ENCODE results near the gene ARL11.

Gene ARL11

DNA sequence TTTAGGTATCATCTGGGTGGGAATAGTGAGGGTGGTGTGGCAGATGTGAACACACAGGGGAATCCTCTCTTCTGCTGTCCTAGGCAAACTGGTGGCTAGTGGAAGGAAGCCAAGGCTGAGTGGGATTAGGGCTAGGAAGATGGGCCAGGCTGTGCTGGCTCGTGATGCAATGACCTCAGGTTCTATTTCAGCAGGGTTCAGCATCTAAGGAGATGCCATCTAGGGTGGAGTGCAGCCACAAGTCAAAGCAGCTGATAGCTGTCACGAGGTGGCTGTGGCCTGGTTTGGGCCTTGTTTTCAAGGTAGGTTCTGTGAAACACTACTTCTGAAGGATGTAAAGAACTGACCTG lies 21.6 kb downstream of the ARL11 start:
- DNase-seq, result no peak

DNA sequence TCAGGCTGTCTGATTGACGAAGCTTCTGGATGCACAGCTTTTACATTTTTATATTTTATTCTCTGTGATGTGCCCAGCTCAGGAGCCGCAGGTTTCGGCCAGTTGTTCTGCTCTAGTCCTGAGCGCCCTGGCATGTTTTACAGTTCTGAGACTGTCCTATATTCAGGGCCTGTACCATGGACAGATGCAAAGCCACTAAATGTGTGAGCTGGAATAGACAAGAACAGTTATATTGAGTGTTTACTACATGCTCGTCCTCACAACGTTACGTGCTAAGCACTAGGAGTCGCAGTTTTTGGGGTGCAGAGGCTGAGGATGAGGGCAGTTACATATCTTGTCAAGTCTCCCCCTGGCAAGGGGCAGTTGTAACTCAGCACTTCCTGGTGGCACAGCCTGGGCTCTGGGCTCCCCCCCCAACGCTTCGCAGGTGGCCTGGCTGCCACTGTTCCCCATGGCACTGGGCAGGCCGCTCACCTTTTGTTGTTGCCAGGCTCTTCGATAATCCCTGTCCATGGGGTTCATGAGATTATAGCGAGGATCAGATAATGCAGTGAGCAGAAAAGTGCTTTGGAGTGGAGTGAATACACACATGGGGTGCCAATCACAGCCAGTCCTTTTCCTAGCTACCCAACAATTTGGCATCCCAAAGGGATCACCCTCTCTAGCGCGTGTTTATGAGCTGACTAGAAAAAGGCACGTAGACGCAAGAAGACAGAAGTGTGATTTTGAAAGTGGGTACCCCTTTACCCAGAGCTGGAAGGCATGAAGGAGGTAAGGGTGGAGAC lies 23.5 kb downstream of the ARL11 start:
- no peak for DNase-seq

DNA sequence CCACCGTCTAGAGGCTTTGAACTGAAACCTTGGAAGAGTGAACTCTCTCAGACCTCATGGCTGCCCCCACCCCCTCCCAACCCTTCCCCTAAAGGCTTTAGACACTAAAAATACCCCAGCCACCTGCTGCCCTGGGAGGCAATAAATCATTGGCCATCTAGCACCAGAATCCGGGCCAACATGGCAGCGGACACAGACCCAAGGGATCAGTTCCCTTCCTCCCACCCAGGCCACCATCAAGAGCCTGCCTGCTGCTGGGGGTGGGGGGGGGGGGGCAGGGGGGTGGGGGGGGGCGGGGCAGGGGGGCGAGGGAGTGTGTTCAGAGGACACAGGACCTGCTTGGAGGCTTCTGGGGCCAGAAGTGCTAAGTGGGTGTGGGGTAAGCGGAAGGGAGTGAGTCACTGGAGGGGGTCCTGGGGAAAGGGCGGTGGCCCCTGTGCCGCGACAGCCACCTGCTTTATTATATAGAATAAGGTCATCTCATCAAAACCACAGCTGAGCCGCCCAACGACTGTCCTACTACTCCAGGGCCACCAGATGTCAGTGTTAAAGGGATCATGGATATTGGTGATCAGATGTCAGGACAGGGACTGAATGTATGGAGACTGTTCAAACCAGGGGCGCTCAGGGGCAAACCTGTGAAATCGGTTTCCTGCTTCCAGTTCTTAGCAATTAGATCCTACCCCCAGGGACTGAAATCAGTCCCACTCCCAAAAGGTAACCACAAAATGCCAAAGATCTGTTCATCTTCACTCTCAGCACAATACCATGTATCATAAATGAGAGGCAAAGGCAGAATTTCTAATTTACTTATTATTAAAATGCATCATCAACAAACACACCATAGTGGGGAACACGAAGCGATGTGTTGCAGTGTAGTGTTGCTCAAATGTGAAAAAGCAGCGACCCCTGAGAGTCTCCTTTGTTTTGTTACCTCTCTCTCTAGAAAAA lies 24.3 kb downstream of the ARL11 start:
- no peak for DNase-seq

DNA sequence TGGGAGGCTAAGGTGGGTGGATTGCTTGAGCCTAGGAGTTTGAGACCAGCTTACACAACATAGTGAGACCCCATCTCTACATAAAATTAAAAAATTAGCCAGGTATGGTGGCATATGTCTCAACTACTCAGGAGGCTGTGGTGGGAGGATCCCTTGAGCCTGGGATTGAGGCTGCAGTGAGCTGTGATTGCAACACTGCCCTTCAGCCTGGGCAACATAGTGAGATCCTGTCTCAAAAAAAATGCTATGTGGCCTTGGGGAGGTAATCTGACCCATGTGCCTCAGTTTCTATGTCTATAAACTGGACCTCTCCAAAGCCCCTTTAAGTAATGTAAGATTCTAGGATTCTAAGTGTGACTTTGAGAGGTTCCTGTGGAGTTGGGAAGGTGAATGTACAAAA lies 25.2 kb downstream of the ARL11 start:
- no peak for DNase-seq

DNA sequence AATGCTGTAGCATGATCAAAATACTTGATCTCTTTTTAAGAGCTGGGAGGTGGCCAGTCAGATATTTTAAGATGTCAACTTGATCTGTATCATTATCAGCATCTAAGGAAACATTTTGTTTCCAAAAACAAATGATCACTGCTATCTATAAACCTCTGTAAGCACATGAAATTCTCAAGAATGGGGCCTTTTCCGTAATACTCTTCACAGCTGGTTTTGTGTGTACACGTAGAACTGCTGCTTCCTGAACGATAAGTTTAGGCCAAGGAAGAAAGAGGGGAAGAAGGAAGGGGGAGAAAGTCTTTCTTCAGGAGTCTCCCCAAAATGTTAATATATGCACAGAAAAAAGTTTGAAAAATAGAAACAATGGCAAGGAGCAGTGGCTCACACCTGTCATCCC lies 25.7 kb downstream of the ARL11 start:
- DNase-seq, result no peak

DNA sequence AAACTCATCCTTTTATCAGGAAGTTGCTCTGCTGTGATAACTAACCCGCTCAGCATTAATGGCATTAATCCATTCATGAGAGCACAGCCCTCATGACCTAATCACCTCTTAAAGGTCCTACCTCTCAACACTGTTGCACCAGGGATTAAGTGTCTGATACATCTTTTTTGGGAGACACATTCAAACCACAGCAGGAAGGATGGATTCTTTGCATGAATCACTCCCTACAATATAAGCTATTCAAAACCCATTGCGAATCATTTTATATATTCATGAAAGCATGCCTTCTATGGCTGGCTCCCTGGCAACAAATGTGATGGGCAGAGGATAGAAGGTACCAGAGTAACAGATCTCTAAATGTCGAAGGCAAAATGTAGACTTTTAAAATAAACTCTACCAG lies 27.6 kb downstream of the ARL11 start:
- DNase-seq, result no peak

DNA sequence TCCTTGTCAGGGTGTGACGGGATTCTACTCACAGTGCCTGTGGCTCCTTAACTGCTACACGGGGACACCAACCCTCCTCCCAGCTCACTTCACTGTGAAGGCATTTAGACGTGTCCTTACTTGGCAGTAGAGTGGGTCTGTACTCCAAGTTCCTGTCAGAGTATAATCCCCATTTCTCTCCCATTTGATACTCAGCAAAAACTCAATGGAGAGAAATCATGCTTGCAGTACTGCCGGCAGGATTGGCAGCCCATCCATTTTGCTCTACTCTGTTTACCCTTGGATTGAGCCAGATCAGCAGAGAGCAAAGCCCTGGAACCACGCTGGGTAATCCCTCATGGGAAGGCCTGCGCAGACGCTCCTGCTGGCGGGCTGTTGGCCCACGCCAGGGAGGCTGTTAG lies 28.9 kb downstream of the ARL11 start:
- DNase-seq, result no peak

DNA sequence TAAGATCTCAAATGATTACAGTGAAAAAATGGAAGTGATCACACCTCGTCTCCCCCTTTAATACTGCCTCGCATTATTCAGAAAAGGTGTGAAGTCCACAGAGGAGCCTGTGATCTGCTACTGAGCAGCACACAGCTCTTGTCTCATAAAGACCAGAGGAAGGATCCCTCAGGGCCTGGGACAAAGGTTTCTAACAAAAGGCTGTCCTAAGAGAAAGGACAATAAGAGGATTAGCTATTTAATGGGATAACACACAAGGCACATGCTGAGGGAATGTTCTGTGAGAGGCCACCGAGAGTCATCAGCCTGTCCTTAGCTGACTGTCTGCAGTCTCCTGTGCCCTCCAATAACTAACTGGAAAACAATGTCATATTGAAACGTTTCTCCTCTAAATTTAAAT lies 36.3 kb downstream of the ARL11 start:
- no peak for DNase-seq

DNA sequence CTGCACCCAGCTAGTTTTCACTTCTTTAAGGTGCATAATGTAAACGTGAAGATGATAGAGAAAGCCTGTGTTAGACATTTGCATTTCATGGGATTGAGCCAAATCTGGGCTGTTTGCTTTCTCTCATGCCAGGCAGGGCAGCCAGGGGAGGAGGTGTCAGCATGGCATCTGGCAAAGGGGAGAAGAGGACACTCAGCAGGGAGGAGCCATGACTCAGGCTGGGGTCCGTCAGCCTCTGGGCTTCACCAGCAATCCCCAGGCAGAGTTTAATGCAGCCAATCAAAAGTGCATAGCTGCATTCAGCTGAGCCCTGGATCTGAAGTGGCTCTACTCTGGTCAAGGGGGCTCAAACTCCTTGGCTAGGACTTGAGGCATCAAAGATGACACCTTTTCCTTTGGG lies 39.5 kb downstream of the ARL11 start:
- DNase-seq, result no peak

DNA sequence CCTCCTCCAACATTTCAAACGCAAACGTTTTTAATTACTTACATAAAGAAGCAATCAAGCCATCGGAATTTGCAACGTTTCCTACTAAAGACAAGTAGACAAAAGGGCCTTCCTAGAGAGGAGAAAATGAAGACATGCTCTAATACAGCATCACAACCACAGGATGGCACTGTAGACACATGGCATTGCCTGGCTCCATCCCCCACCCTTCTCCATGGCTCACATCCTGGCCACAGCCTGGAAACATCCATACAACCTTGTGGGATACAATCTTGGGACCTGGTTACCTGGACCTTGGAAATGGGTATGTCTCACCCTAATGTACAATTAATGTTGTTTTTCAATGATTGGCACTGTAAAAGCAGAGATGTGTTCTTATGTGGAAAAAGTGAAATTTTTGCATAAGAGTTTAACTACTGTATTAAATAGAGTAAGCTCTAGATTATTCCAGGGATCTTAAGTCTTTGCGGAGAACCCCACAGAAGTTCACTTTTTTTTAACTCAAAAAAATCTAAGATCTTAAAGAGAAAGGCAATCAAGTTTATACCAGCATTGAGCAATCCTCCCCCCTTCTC lies 41.5 kb downstream of the ARL11 start:
- DNase-seq, result peak; percentile 14

DNA sequence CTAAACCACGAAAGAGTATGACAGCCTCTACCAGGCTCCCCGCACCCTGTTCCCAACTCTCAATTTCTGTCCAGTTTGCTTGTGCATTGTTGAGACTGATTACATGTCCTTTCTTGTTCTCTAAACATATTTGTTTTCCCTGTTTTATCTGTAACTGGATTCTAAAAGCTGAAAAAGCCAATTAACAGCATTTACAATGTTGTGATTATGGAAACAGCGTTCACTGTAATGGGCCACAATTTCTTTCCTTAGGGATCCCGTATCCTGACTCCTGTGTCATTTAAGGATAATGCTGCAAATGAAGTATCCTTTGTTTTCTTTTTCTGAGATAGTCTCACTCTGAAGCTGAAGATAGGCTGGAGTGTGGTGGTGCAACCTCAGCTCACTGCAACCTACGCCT lies 42.5 kb downstream of the ARL11 start:
- no peak for DNase-seq

DNA sequence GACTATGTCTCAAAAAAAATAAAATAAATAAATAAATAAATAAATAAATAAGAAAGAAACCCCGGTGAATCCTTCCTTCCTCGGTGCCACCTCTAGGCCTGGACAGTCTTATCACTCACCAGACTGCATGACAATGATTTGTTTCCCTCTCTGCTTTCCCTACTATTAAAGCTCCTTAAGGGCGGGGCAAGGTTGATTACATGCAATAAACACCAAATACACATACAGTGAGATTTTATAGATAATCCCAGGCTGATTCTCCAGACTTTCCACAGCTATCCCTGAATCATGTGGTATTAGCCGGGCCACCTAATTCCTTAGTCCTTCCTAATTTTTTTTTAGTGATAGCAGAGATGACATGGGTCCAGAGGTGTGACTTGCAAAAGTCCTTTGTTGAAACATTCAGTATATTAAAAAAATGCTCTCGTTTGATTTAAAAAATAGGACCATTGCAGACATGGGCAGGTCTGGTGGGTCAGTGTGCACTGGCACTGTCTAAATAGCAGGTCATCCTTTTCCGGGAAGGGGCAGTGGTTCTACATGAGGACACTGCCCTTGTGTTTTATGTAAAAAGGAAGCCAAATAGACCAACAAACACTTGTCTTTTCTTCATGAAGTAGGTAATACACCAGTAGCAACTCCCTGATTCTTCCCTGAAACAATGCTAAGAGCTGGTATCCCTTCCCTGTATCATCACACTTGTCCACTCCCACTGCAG lies 48.4 kb downstream of the ARL11 start:
- DNase-seq, result no peak

DNA sequence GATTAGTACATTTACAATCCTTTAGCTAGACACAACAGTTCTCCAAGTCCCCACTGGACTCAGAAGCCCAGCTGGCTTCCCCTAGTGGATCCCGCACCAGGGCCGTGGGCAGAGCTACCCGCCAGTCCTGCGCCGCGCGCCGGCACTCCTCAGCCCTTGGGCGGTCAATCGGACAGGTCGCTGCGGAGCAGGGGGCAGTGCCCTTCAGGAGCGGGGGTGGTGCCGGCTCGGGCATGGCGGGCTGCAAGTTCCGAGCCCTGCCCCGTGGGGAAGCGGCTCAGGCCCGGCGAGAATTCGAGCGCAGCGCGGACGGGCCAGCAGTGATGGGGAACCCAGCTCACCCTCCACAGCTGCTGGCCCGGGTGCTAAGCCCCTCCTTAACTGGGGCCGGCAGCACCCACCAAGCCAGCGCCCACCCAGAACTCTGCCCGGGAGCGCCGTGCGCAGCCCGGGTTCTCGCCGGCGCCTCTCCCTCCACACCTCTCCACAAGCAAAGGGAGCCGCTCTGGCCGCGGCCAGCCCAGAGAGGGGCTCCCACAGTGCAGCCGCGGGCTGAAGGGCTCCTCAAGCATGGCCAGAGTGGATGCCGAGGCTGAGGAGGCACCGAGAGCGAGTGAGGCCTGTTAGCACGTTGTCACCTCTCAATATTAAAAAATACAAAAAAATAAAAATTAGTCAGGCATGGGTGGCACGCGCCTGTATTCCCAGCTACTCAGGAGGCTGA lies 50.0 kb downstream of the ARL11 start:
- DNase-seq, result no peak

DNA sequence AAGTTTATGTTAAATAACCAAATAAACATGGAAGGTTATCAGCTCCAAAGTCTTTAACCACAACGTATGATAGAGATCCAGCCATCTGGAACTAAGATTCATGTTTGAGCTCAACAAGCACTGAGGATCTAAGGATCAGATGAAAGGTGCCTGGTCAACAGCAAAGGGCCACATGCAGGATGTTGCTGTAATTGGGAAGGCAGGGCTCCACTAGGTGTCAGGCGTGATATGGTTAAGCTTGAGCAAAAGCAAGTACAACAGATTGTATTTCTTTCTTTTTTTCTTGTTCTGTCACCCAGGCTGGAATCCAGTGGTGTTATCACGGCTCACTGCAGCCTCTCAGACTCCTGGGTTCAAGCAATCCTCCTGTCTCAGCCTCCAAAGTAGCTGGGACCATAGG lies 50.9 kb downstream of the ARL11 start:
- DNase-seq, result no peak

DNA sequence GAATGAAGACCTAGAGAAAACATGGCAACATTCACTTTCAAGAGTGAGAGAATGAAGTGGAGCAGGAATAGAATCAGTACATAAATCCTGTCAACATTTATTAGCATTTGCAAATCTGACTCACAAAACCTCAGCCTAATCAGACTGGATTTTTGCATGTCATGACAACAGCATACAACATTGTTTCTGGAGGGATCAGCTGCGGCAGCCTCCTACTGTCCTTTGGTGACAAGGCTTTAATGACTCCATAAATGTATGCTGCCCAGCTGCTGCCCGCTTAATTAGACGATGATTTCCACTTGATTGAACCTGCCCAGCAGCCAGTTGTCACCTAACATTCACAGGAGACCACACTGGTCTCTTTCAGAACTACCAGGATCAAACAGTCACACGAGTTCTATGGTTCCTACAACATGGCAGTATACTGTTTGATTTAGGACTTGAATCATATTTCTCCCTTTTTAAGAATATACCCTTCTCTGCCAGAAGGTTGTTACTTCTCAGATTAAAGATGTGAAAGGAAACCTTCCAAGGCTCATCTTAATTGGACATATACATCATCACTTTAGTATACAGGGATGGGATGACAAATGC lies 53.6 kb downstream of the ARL11 start:
- no peak for DNase-seq

Measured in DMS79 (cell line).